Immature natural killer cell (primary cell): ENCODE results near the gene AKAP13. TPM values are rescaled to one million over a fixed set of nuclear protein-coding genes. Genes with fewer than 3 reads are reported as not detected.
A peak's percentile ranks its signal among the peaks of the same experiment; 100 is the strongest.

ENCODE experiments used
- DNase-seq, 3 donors: peaks; one replicate each; pipeline ENCODE4 v3.0.0; 2022; ENCODE audit warnings: mixed read lengths in 1 of 3
- H3K27ac Mint-ChIP-seq, 6 donors: one replicate each; pipeline ENCODE4 v1.8.0; 2020; ENCODE audit warnings: mixed read lengths in 6 of 6, mild to moderate bottlenecking in 5 of 6, inconsistent platforms in 4 of 6, moderate library complexity in 3 of 6
- H3K27me3 Mint-ChIP-seq, 3 donors: one replicate each; pipeline ENCODE4 v1.8.0; 2020 to 2021; ENCODE audit warnings: low read depth in 3 of 3, mild to moderate bottlenecking in 3 of 3, mixed read lengths in 3 of 3, moderate library complexity in 3 of 3, inconsistent platforms in 1 of 3
- H3K36me3 Mint-ChIP-seq, 3 donors: one replicate each; pipeline ENCODE4 v1.8.0; 2020; ENCODE audit warnings: mixed read lengths in 3 of 3, inconsistent platforms in 2 of 3, mild to moderate bottlenecking in 2 of 3
- H3K4me1 Mint-ChIP-seq, 2 donors: one replicate each; pipeline ENCODE4 v1.8.0; 2020; ENCODE audit warnings: inconsistent platforms in 2 of 2, mild to moderate bottlenecking in 2 of 2, mixed read lengths in 2 of 2, moderate library complexity in 1 of 2
- H3K4me3 Mint-ChIP-seq, 5 donors: one replicate each; pipeline ENCODE4 v1.8.0; 2020; ENCODE audit warnings: mild to moderate bottlenecking in 5 of 5, mixed read lengths in 5 of 5, inconsistent platforms in 3 of 5, moderate library complexity in 3 of 5
- H3K9me3 Mint-ChIP-seq, 6 donors: one replicate each; pipeline ENCODE4 v1.8.0; 2020; ENCODE audit warnings: mild to moderate bottlenecking in 6 of 6, mixed read lengths in 6 of 6, inconsistent platforms in 4 of 6, moderate library complexity in 3 of 6
- polyA plus RNA-seq, 3 donors: library from polyadenylated mRNA; unstranded; fragments of 300-500 nt; fragmentation: Illumina TruSeq; gene quantifications; one replicate each; pipeline ENCODE4 v1.2.3, GENCODE V29; 2021

Gene AKAP13
- polyA plus RNA-seq, 3 donors from 2014 or later, result 104 to 327 (median 112) TPM

- Mint-ChIP-seq H3K27me3 (peaks cover 3 to 8% (median 7%) of the 10 kb centered on the region in 3 donors), H3K36me3 (peaks cover 0 to 4% (median 0%) of the 10 kb centered on the region in 3 donors), H3K27ac (peak overlapping the region in 5 of 6 donors; percentile 32 to 91 (median 63)), H3K4me3 (no peak overlapping the region), H3K9me3 (no peaks in the 10 kb centered on the region), H3K4me1 (peaks cover 52 to 59% of the 10 kb centered on the region in 2 donors)
- no peak for DNase-seq
Observed at GRCh38 chr15:85623315-85624049, 243.1 kb downstream of the AKAP13 start.

GRCh38 chr15:85624291-85624801 lies 243.9 kb downstream of the AKAP13 start:
- H3K9me3 Mint-ChIP-seq, result no peaks in the 10 kb centered on the region
- H3K4me1 Mint-ChIP-seq, result peaks cover 58 to 61% of the 10 kb centered on the region in 2 donors
- H3K27ac Mint-ChIP-seq, result peak overlapping the region; percentile 91 to 97 (median 95)
- H3K36me3 Mint-ChIP-seq, result peaks cover 0 to 4% (median 0%) of the 10 kb centered on the region in 3 donors
- H3K4me3 Mint-ChIP-seq, result peak overlapping the region; percentile 60 to 80 (median 77)
- DNase-seq, result peak in 2 of 3 donors; percentile 23 to 28
- H3K27me3 Mint-ChIP-seq, result peaks cover 3 to 8% (median 7%) of the 10 kb centered on the region in 3 donors

GRCh38 chr15:85625166-85625830 lies 244.9 kb downstream of the AKAP13 start:
- Mint-ChIP-seq H3K4me1 (peaks cover 65% of the 10 kb centered on the region in 2 donors), H3K4me3 (peak overlapping the region; percentile 63 to 80 (median 77)), H3K36me3 (peaks cover 0 to 8% (median 0%) of the 10 kb centered on the region in 3 donors), H3K9me3 (no peaks in the 10 kb centered on the region), H3K27me3 (peaks cover 3 to 8% (median 7%) of the 10 kb centered on the region in 3 donors), H3K27ac (peak overlapping the region; percentile 92 to 97 (median 96))
- peak; percentile 47 to 60 (median 56) for DNase-seq

DNA sequence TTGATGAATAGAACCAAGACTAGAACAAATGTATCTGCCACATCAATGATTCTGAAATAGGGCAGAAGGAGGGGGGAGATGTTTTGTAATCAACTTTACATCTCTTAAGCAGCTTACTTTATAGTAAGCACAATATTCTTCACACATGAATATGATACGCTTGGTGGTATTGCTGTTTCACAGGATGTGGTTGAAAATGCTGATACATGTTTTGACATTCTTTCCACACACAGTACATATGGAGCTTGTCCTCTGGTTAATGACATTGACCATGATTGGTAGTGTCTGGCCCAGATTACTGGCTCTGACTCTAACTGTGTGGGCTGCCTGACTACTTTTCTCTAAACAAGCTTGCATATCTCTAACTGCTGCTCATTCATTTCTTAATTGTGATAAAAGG lies 245.5 kb downstream of the AKAP13 start:
- Mint-ChIP-seq H3K36me3 (peaks cover 0 to 8% (median 0%) of the 10 kb centered on the region in 3 donors), H3K27ac (peak overlapping the region; percentile 92 to 97 (median 96)), H3K9me3 (no peaks in the 10 kb centered on the region), H3K4me3 (peak overlapping the region; percentile 63 to 80 (median 77)), H3K4me1 (peaks cover 65 to 71% of the 10 kb centered on the region in 2 donors), H3K27me3 (peaks cover 3 to 8% (median 7%) of the 10 kb centered on the region in 3 donors)
- DNase-seq, result peak; percentile 79 to 84 (median 82)

GRCh38 chr15:85627213-85627935 lies 247.0 kb downstream of the AKAP13 start:
- Mint-ChIP-seq H3K27me3 (peaks cover 3 to 8% (median 7%) of the 10 kb centered on the region in 3 donors), H3K4me1 (peaks cover 56 to 71% of the 10 kb centered on the region in 2 donors), H3K36me3 (peaks cover 0 to 8% (median 0%) of the 10 kb centered on the region in 3 donors), H3K4me3 (peak overlapping the region in 3 of 5 donors; percentile 5 to 53 (median 51)), H3K27ac (peak overlapping the region; percentile 69 to 97 (median 94)), H3K9me3 (no peaks in the 10 kb centered on the region)
- DNase-seq, result no peak

DNA sequence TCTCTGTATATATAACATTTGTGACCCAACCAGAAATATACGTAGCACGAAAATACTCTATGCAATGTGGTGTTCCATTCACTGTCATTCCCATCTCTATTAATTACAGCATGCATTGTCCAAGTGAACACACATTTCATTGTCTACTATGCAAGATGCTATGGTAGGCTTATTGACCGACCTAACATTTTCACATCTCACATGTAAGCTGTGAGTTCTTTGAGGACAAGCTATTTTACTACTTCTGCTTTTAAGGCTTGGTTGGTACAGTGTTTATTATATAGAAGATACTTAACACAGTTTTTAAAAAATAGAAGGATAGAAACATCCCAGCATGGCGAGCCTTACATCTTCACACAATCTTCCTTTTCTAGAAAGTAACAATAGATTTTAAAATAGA lies 249.9 kb downstream of the AKAP13 start:
- H3K27ac Mint-ChIP-seq, result peak overlapping the region; percentile 23 to 86 (median 59)
- H3K27me3 Mint-ChIP-seq, result peaks cover 3 to 6% (median 4%) of the 10 kb centered on the region in 3 donors
- H3K4me3 Mint-ChIP-seq, result no peak overlapping the region
- H3K4me1 Mint-ChIP-seq, result peaks cover 34 to 51% of the 10 kb centered on the region in 2 donors
- H3K36me3 Mint-ChIP-seq, result peaks cover 0 to 8% (median 0%) of the 10 kb centered on the region in 3 donors
- H3K9me3 Mint-ChIP-seq, result no peaks in the 10 kb centered on the region
- no peak for DNase-seq

DNA sequence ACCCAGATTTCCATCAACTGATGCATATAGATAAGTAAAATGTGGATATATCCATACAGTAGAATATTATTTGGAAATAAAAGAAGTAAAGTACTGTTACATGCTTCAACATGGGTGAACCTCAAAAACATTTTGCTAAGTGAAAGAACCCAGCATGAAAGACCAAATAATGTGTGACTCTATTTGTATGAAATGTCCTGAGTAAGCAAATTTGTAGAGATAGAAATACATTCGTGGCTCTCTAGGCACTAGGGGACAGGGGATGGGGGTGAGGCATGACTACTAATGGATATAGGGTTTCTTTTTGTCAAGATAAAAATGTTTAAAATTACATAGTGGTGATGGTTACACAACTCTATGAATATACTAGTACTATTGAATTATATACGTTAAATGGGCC lies 250.6 kb downstream of the AKAP13 start:
- H3K27me3 Mint-ChIP-seq, result peaks cover 0 to 3% (median 1%) of the 10 kb centered on the region in 3 donors
- peaks cover 27 to 50% of the 10 kb centered on the region in 2 donors for H3K4me1 Mint-ChIP-seq
- H3K36me3 Mint-ChIP-seq, result peaks cover 0 to 8% (median 0%) of the 10 kb centered on the region in 3 donors

GRCh38 chr15:85632014-85632413 lies 251.6 kb downstream of the AKAP13 start:
- no peak for DNase-seq
- Mint-ChIP-seq H3K27me3 (peaks cover 0 to 3% (median 0%) of the 10 kb centered on the region in 3 donors), H3K4me3 (no peak overlapping the region), H3K4me1 (peaks cover 17 to 46% of the 10 kb centered on the region in 2 donors), H3K27ac (no peak overlapping the region), H3K36me3 (peaks cover 0 to 7% (median 0%) of the 10 kb centered on the region in 3 donors), H3K9me3 (no peaks in the 10 kb centered on the region)

More for the DNA sequence above, 250.6 kb downstream of the AKAP13 start:
- DNase-seq, result no peak
- H3K27ac Mint-ChIP-seq, result no peak overlapping the region
- H3K9me3 Mint-ChIP-seq, result no peaks in the 10 kb centered on the region
- H3K4me3 Mint-ChIP-seq, result no peak overlapping the region

GRCh38 chr15:85633859-85634258 lies 253.5 kb downstream of the AKAP13 start:
- H3K9me3 Mint-ChIP-seq, result no peaks in the 10 kb centered on the region
- peaks cover 0 to 7% (median 4%) of the 10 kb centered on the region in 3 donors for H3K36me3 Mint-ChIP-seq
- H3K4me1 Mint-ChIP-seq, result peaks cover 8 to 37% of the 10 kb centered on the region in 2 donors
- H3K4me3 Mint-ChIP-seq, result no peak overlapping the region
- H3K27me3 Mint-ChIP-seq, result peaks cover 0 to 2% (median 0%) of the 10 kb centered on the region in 3 donors
- no peak for DNase-seq
- peak overlapping the region in 2 of 6 donors; percentile 16 to 69 for H3K27ac Mint-ChIP-seq

DNA sequence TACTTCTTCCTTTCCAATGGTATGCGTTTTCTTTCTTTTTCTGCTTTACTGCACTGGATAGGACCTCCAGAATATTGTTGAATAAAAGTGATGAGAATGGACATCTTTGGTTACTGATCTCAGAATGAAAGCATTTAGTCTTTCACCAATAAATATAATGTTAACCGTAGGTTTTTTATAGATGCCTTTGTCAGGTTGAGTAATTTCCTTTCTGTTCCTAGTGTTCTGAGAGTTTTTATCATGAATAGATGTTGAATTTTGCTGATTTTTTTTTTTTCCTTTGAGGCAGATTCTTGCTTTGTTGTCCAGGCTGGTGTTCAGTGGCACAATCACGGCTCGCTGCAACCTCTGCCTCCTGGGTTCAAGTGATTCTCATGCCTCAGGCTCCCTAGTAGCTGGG lies 255.9 kb downstream of the AKAP13 start:
- H3K4me1 Mint-ChIP-seq, result peaks cover 2 to 19% of the 10 kb centered on the region in 2 donors
- peak overlapping the region in 2 of 6 donors; percentile 51 to 69 for H3K27ac Mint-ChIP-seq
- H3K4me3 Mint-ChIP-seq, result no peak overlapping the region
- peaks cover 0 to 4% (median 0%) of the 10 kb centered on the region in 3 donors for H3K27me3 Mint-ChIP-seq
- H3K9me3 Mint-ChIP-seq, result no peaks in the 10 kb centered on the region
- no peak for DNase-seq
- peaks cover 9 to 20% (median 12%) of the 10 kb centered on the region in 3 donors for H3K36me3 Mint-ChIP-seq

DNA sequence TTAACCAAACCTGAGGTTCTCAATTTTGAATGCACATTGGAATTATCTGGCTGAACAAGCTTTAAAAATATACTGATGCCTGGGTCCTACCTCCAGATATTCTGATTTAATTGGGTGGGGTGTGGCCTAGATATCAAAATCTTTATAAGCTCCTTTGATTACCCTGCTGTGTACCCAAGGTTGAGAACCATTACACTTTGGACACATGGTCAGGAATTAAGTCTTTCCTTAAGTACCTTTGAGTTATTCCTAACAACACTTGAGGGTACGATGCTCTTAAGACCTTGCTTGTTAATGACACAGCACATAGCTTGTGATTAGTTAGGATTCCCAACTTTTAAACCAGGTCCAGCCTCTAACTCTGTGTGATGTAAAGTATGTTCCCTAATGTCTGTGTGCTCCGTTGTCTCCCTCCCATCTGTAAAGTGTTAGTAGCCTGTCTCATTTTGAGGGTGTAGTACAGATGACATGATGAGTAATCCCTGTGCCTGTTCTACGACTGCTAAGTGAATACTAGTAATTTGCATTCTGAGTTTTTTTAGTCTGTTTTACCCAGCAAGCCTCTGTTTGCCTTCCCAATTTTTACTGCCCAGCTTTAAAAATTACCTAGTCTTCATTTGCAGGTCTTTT lies 259.5 kb downstream of the AKAP13 start:
- H3K9me3 Mint-ChIP-seq, result no peaks in the 10 kb centered on the region
- peaks cover 12 to 27% (median 15%) of the 10 kb centered on the region in 3 donors for H3K36me3 Mint-ChIP-seq
- no peak for DNase-seq
- peaks cover 2 to 6% (median 5%) of the 10 kb centered on the region in 3 donors for H3K27me3 Mint-ChIP-seq
- H3K4me1 Mint-ChIP-seq, result peaks cover 4 to 34% of the 10 kb centered on the region in 2 donors
- peak overlapping the region in 3 of 6 donors; percentile 44 to 73 (median 49) for H3K27ac Mint-ChIP-seq
- no peak overlapping the region for H3K4me3 Mint-ChIP-seq

DNA sequence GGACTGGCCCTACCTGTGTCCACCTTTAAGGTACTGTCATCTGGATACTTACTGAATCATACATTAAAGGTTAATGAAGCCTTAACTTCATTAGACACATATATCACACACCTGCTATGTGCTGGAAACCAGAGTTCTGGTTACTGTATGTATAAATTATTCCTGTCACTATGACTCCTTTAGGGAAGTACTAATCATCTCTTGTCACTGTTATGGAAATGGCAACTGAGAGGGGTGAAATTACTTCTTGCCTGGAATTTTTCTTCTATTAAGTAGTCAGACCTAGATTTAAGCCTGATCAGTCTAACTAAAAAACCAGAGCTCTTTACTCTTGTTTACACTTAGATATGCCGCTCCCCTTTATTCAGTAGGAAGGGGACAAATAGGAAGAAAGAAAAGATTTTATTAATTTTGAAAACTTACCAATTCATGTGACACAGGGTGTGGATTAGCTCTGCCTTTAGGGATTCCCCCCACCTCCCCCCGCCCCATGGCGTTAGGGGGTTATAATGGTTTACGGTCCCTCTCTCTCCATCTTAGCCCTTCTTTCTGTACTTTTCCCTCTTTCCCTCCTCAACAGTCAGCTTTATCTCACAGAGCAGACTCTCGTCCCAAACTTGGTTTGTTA lies 261.8 kb downstream of the AKAP13 start:
- H3K27ac Mint-ChIP-seq, result peak overlapping the region in 1 of 6 donors; percentile 77
- H3K36me3 Mint-ChIP-seq, result peaks cover 15 to 33% (median 17%) of the 10 kb centered on the region in 3 donors
- DNase-seq, result no peak
- H3K4me1 Mint-ChIP-seq, result peaks cover 27 to 43% of the 10 kb centered on the region in 2 donors
- peaks cover 8 to 20% (median 10%) of the 10 kb centered on the region in 3 donors for H3K27me3 Mint-ChIP-seq
- no peaks in the 10 kb centered on the region for H3K9me3 Mint-ChIP-seq
- no peak overlapping the region for H3K4me3 Mint-ChIP-seq
